Cardiac fibroblast (primary cell): ENCODE measurements around the gene ZNF253.
"Not testable (repeated sequence)": the region's sequence is repeated elsewhere in the genome, so short reads cannot be mapped to it uniquely, and the experiment has no call there.

ENCODE experiments used
- DNase-seq, 2 donors: peaks; one replicate each; pipeline versions ENCODE4 v3.0.0 to v3.0.0-alpha.2; 2010; ENCODE audit warnings: low read depth in 2 of 2
- H3K4me3 ChIP-seq, 2 donors: replicated peaks in 1 of 2; 1 replicate in 1 of 2; 2 replicates in 1 of 2; pipeline ENCODE4 v1.5.1; 2011; ENCODE audit warnings: low read depth in 2 of 2, low read length in 2 of 2, mild to moderate bottlenecking in 2 of 2, moderate library complexity in 1 of 2
- CTCF ChIP-seq: IDR thresholded peaks from one replicate; pipeline ENCODE4 v1.5.1; 2011; ENCODE audit warnings: low read depth, mild to moderate bottlenecking, low read length, inconsistent platforms

Gene ZNF253

GRCh38 chr19:19900139-19900728 is 34.6 kb downstream of the ZNF253 start:
- peak; percentile 40 to 78 for DNase-seq
- peak overlapping the region; percentile 69 to 81 for H3K4me3 ChIP-seq

GRCh38 chr19:19900729-19901444 is 35.2 kb downstream of the ZNF253 start, which contains the start of gene ZNF93:
Gene ZNF93, plus strand, starts transcription at chr19:19900946. Its CDS starts 143 bp downstream, at chr19:19901089.
- H3K4me3 ChIP-seq = peak within 1 kb of the TSS; percentile 69 to 81
- TF ChIP-seq CTCF = no peak
- DNase-seq = peak; percentile 97 to 99

More at GRCh38 chr19:19900139-19900728, 34.6 kb downstream of the ZNF253 start:
- TF ChIP-seq CTCF = no peak

- H3K4me3 ChIP-seq, DNase-seq: not testable (repeated sequence)
These were observed 41.9 kb downstream of the ZNF253 start for GRCh38 chr19:19907551-19907950.

- no peak for TF ChIP-seq CTCF
- no peak for DNase-seq
- H3K4me3 ChIP-seq = no peak overlapping the region
These were observed 44.0 kb downstream of the ZNF253 start for GRCh38 chr19:19909654-19910053.

GRCh38 chr19:19911150-19911549 is 45.5 kb downstream of the ZNF253 start:
- peak; percentile 6 to 45 for DNase-seq
- H3K4me3 ChIP-seq = no peak overlapping the region
- no peak for TF ChIP-seq CTCF

- TF ChIP-seq CTCF = no peak
- no peak for DNase-seq
- H3K4me3 ChIP-seq = no peak overlapping the region
These were observed 48.9 kb downstream of the ZNF253 start for GRCh38 chr19:19914596-19914995.

- peak in 1 of 2 donors; percentile 24 for DNase-seq
These were observed 64.7 kb downstream of the ZNF253 start for GRCh38 chr19:19930417-19930816.

GRCh38 chr19:19933432-19934314 is 68.0 kb downstream of the ZNF253 start:
- peak in 1 of 2 donors; percentile 13 for DNase-seq
- H3K4me3 ChIP-seq = not testable (repeated sequence)

More at GRCh38 chr19:19930417-19930816, 64.7 kb downstream of the ZNF253 start:
- not testable (repeated sequence) for H3K4me3 ChIP-seq
- TF ChIP-seq CTCF = peak; percentile 27
